PC-3 (cell line): ENCODE results near the gene KCNIP4. TPM values are rescaled to one million over a fixed set of nuclear protein-coding genes. Genes with fewer than 3 reads are reported as not detected.

ENCODE experiments used
- ATAC-seq: fragments of 200-7000 bp; cut with Tn5 transposase; 2 replicates; pipeline ENCODE4 v1.9.1; 2020; ENCODE audit warnings: mild to moderate bottlenecking, moderate library complexity
- BruUV-seq: library from RNA; stranded (reverse); fragments of 400-500 nt; replicated peaks from 2 replicates; lab custom pipeline; 2021; lab: Mats Ljungman, UMichigan
- CTCF ChIA-PET: fragments of 300-600 bp; sonication (Branson Sonifier 250); formaldehyde crosslinking; loops from one replicate; lab custom pipeline; 2022; ENCODE audit warnings: antibody characterized with exemption; lab: Charles Lee
- POLR2A ChIA-PET: fragments of 300-600 bp; sonication (Branson Sonifier 250); formaldehyde crosslinking; loops from one replicate; lab custom pipeline; 2022; ENCODE audit warnings: antibody characterized with exemption; ENCODE audit not compliant: unreplicated experiment; lab: Charles Lee
- DNase-seq: peaks from one replicate; pipeline ENCODE4 v3.0.0-alpha.2; 2015
- H2AFZ ChIP-seq: fragments of 300-600 bp; sonication (generic); 2 replicates; pipeline ENCODE4 v1.6.0; 2016; ENCODE audit warnings: antibody characterized with exemption, low read length
- H3F3A ChIP-seq: fragments of 300-600 bp; sonication (generic); one replicate; pipeline ENCODE4 v1.6.0; 2017; ENCODE audit warnings: antibody characterized with exemption, low read length, control low read depth, mild to moderate bottlenecking; ENCODE audit not compliant: unreplicated experiment
- H3K27ac ChIP-seq: fragments of 300-600 bp; sonication (generic); 2 replicates; pipeline ENCODE4 v1.5.1; 2016; ENCODE audit warnings: mild to moderate bottlenecking, low read length
- H3K27me3 ChIP-seq: fragments of 300-600 bp; sonication (generic); 2 replicates; pipeline ENCODE4 v1.6.1; 2016; ENCODE audit warnings: low read length, mixed read lengths
- H3K36me3 ChIP-seq: fragments of 300-600 bp; sonication (generic); 2 replicates; pipeline ENCODE4 v1.6.1; 2016; ENCODE audit warnings: low read depth, mixed run types, low read length, mixed read lengths
- H3K4me1 ChIP-seq: fragments of 300-600 bp; sonication (generic); 2 replicates; pipeline ENCODE4 v1.5.1; 2016; ENCODE audit warnings: low read length; ENCODE audit not compliant: insufficient read depth
- H3K4me2 ChIP-seq: fragments of 300-600 bp; sonication (generic); 2 replicates; pipeline ENCODE4 v1.6.0; 2016; ENCODE audit warnings: low read length
- H3K4me3 ChIP-seq: fragments of 300-600 bp; sonication (generic); 2 replicates; pipeline ENCODE4 v1.5.1; 2016; ENCODE audit warnings: mild to moderate bottlenecking, low read length, mixed read lengths
- H3K79me2 ChIP-seq: fragments of 300-600 bp; sonication (generic); 2 replicates; pipeline ENCODE4 v1.6.1; 2017; ENCODE audit warnings: low read length, mixed read lengths
- H3K9ac ChIP-seq: fragments of 300-600 bp; sonication (generic); 2 replicates; pipeline ENCODE4 v1.6.0; 2016; ENCODE audit warnings: mild to moderate bottlenecking, low read length
- H3K9me2 ChIP-seq: fragments of 300-600 bp; sonication (generic); replicated peaks from 2 replicates; pipeline ENCODE4 v1.6.1; 2016; ENCODE audit warnings: mixed run types, low read length, mixed read lengths
- H3K9me3 ChIP-seq: fragments of 300-600 bp; sonication (generic); 2 replicates; pipeline ENCODE4 v1.6.1; 2016; ENCODE audit warnings: low read length, mixed read lengths
- H4K20me1 ChIP-seq: fragments of 300-600 bp; sonication (generic); 2 replicates; pipeline ENCODE4 v1.6.1; 2016; ENCODE audit warnings: low read length, mixed read lengths
- EZH2 ChIP-seq: fragments of 300-600 bp; sonication (generic); IDR thresholded peaks from one replicate; pipeline ENCODE4 v1.6.1; 2017; ENCODE audit warnings: antibody characterized with exemption, mild to moderate bottlenecking, low read length; ENCODE audit not compliant: unreplicated experiment
- EZH2phosphoT487 ChIP-seq: fragments of 300-600 bp; sonication (generic); IDR thresholded peaks from 2 replicates; pipeline ENCODE4 v1.6.1; 2018; ENCODE audit warnings: mild to moderate bottlenecking, antibody characterized with exemption, low read length, borderline replicate concordance
- intact Hi-C: fragments of 100-400 bp; cut with micrococcal nuclease; formaldehyde crosslinking; loops from 2 replicates; pipeline ENCODE4 v1.9.0; 2023
- total RNA-seq: library from RNA; depleted of rRNA; stranded (reverse); fragments of >200 nt; gene quantifications from 2 replicates; pipeline ENCODE4 v1.2.3, GENCODE V29; 2014
- TF ChIP-seq, protein P1 (sequence below): fragments of 300-600 bp; sonication (generic); conservative IDR thresholded peaks from 2 replicates; pipeline ENCODE4 v1.5.1; 2017; ENCODE audit warnings: antibody characterized with exemption, low read depth, mild to moderate bottlenecking, low read length

KCNIP4 gene
- total RNA-seq, 1 experiment from 2014 or later: not detected

DNA sequence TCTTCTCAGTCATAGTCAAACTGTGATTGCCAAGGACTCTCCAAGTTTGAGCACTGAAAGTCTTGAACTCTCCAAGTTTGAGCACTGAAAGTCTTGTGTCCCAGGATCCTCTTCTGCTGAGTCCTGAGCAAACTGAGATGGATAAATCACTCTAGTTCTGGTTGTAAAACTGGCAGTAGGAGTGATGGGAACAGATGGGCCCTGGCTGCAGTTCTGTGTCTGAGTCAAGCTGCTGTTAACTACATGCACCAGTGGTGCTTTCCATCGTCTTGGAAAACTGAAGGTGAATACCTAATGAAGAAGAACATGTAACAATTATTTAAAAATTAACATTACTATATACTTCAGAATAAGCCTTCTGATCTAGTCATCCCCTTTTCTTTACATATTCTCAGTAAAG, 27.6 kb upstream of the KCNIP4 start:
- H3K4me1 ChIP-seq: no peaks in the 10 kb centered on the region
- no peaks in the 10 kb centered on the region for H3K9me2 ChIP-seq
- H3K4me3 ChIP-seq: no peak overlapping the region
- no peaks in the 10 kb centered on the region for H4K20me1 ChIP-seq
- no TSS peak for BruUV-seq
- CTCF ChIA-PET: no interaction called here
- DNase-seq (no peak), ATAC-seq (no peak)
- H3K36me3 ChIP-seq: no peaks in the 10 kb centered on the region
- H3F3A ChIP-seq: no peaks in the 10 kb centered on the region
- H3K27ac ChIP-seq: no peak overlapping the region
- TF ChIP-seq, protein P1, sequence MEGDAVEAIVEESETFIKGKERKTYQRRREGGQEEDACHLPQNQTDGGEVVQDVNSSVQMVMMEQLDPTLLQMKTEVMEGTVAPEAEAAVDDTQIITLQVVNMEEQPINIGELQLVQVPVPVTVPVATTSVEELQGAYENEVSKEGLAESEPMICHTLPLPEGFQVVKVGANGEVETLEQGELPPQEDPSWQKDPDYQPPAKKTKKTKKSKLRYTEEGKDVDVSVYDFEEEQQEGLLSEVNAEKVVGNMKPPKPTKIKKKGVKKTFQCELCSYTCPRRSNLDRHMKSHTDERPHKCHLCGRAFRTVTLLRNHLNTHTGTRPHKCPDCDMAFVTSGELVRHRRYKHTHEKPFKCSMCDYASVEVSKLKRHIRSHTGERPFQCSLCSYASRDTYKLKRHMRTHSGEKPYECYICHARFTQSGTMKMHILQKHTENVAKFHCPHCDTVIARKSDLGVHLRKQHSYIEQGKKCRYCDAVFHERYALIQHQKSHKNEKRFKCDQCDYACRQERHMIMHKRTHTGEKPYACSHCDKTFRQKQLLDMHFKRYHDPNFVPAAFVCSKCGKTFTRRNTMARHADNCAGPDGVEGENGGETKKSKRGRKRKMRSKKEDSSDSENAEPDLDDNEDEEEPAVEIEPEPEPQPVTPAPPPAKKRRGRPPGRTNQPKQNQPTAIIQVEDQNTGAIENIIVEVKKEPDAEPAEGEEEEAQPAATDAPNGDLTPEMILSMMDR: no peak
- TF ChIP-seq EZH2: no peak
- no peak for TF ChIP-seq EZH2phosphoT487
- no peak overlapping the region for H3K9ac ChIP-seq
- no peak overlapping the region for H3K4me2 ChIP-seq
- H2AFZ ChIP-seq: no peak overlapping the region
- no peaks in the 10 kb centered on the region for H3K27me3 ChIP-seq
- no peaks in the 10 kb centered on the region for H3K79me2 ChIP-seq
- intact Hi-C loops: no loop called here
- POLR2A ChIA-PET: no interaction called here
- H3K9me3 ChIP-seq: no peaks in the 10 kb centered on the region

DNA sequence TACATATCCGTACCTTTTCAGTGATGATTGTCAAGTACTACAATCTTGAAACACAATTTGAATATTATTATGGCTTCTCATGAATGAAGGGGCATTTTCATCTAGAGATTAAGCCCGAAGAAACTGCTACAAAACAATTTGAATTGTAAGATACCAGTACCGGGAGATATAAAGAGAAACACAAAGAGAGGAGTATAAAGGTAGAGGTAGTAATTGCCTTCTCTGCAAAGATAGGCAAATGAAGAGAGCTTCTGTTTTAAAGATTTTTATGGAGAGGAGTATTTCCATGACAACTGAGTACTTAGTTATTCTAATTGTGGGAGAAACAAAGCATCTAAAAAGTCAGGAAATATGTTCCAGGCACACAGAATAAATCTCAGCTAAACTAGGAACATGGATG, 25.3 kb upstream of the KCNIP4 start:
- H4K20me1 ChIP-seq: no peaks in the 10 kb centered on the region
- intact Hi-C loops: no loop called here
- H3F3A ChIP-seq: no peaks in the 10 kb centered on the region
- no peaks in the 10 kb centered on the region for H3K27me3 ChIP-seq
- no TSS peak for BruUV-seq
- ChIA-PET POLR2A (no interaction called here), CTCF (no interaction called here)
- ATAC-seq (no peak), DNase-seq (no peak)
- no peaks in the 10 kb centered on the region for H3K79me2 ChIP-seq
- H3K4me1 ChIP-seq: no peaks in the 10 kb centered on the region
- no peaks in the 10 kb centered on the region for H3K36me3 ChIP-seq
- H3K4me2 ChIP-seq: no peak overlapping the region
- H3K9me2 ChIP-seq: no peaks in the 10 kb centered on the region
- no peak overlapping the region for H3K27ac ChIP-seq
- no peak overlapping the region for H3K4me3 ChIP-seq
- TF ChIP-seq, protein P1: no peak
- TF ChIP-seq EZH2: no peak
- H2AFZ ChIP-seq: no peak overlapping the region
- no peak overlapping the region for H3K9ac ChIP-seq
- H3K9me3 ChIP-seq: no peaks in the 10 kb centered on the region

DNA sequence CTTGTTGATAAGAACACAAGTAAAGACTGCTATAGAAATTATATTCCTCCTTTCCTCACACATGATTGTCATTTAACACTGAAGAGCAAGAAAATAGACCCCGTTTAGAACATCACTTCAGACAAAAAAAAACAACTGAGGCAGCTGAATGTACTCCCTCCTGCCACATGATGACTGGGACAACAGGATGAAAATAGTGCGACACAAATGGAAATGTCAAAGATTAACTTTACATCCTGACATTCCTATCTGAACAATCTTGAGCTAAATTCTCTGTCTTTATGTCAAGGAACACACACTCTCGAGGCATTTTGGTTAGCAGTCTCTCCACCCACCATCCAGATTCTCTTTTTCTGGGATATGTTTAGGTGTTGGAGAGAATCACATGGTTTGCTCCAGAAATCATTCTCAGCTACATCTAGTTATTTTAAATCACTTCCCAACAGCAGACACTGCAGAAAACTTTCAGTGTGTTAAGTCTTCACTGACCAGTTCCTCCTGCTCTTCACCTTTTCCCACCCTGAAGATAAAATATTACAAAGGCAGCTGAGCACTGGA, 16.3 kb upstream of the KCNIP4 start:
- H4K20me1 ChIP-seq: no peaks in the 10 kb centered on the region
- no peaks in the 10 kb centered on the region for H3K79me2 ChIP-seq
- BruUV-seq: no TSS peak
- CTCF ChIA-PET: no interaction called here
- ATAC-seq: no peak
- H2AFZ ChIP-seq: no peak overlapping the region
- no peaks in the 10 kb centered on the region for H3F3A ChIP-seq
- H3K27me3 ChIP-seq: no peaks in the 10 kb centered on the region
- intact Hi-C loops: no loop called here
- H3K9me3 ChIP-seq: no peaks in the 10 kb centered on the region
- no peaks in the 10 kb centered on the region for H3K4me1 ChIP-seq
- no peaks in the 10 kb centered on the region for H3K9me2 ChIP-seq
- POLR2A ChIA-PET: no interaction called here
- no peak for DNase-seq
- H3K4me2 ChIP-seq: no peak overlapping the region
- H3K4me3 ChIP-seq: no peak overlapping the region
- no peak overlapping the region for H3K9ac ChIP-seq
- TF ChIP-seq EZH2 (no peak), EZH2phosphoT487 (no peak)
- TF ChIP-seq, protein P1: no peak
- H3K36me3 ChIP-seq: no peaks in the 10 kb centered on the region
- no peak overlapping the region for H3K27ac ChIP-seq
